ENCODE results near the gene PPFIA1.
A peak's percentile ranks its signal among the peaks of the same experiment; 100 is the strongest.

The PPFIA1 gene
- 43.0 to 139 (median 105) reads per million in 17 experiments for total RNA-seq

- DNase-seq: peak; percentile 97 to 100 (median 98)
These were observed at the start of gene PPFIA1 for GRCh38 chr11:70270104-70270876. Gene PPFIA1, plus strand, starts transcription at chr11:70270690. Its CDS starts 1,483 bp downstream, at chr11:70272173.

- no peak for DNase-seq
These were observed 49.6 kb upstream of the PPFIA1 start for GRCh38 chr11:70220920-70221319.

GRCh38 chr11:70225681-70226177 is 44.8 kb upstream of the PPFIA1 start:
- no peak for DNase-seq

GRCh38 chr11:70226183-70226582 is 44.3 kb upstream of the PPFIA1 start:
- no peak for DNase-seq

- peak in 2 of 4 experiments; percentile 16 to 49 for DNase-seq
These were observed 43.5 kb upstream of the PPFIA1 start for GRCh38 chr11:70226967-70227366.

GRCh38 chr11:70229737-70230136 is 40.8 kb upstream of the PPFIA1 start:
- DNase-seq: no peak

GRCh38 chr11:70230151-70230839 is 40.2 kb upstream of the PPFIA1 start:
- no peak for DNase-seq

GRCh38 chr11:70230840-70231710 is 39.4 kb upstream of the PPFIA1 start:
- DNase-seq: no peak

- DNase-seq: no peak
These were observed 37.5 kb upstream of the PPFIA1 start for GRCh38 chr11:70233034-70233433.

GRCh38 chr11:70233511-70233934 is 37.0 kb upstream of the PPFIA1 start:
- no peak for DNase-seq

- no peak for DNase-seq
These were observed 36.5 kb upstream of the PPFIA1 start for GRCh38 chr11:70233962-70234361.

- no peak for DNase-seq
These were observed 30.2 kb upstream of the PPFIA1 start for GRCh38 chr11:70240337-70240736.

GRCh38 chr11:70241709-70242108 is 28.8 kb upstream of the PPFIA1 start:
- no peak for DNase-seq

- DNase-seq: no peak
These were observed 27.6 kb upstream of the PPFIA1 start for GRCh38 chr11:70242885-70243284.

- no peak for DNase-seq
These were observed 26.4 kb upstream of the PPFIA1 start for GRCh38 chr11:70243912-70244652.

- DNase-seq: no peak
These were observed 25.8 kb upstream of the PPFIA1 start for GRCh38 chr11:70244698-70245097.

GRCh38 chr11:70246196-70246595 is 24.3 kb upstream of the PPFIA1 start:
- no peak for DNase-seq

- DNase-seq: peak in 2 of 4 experiments; percentile 4 to 10
These were observed 23.3 kb upstream of the PPFIA1 start for GRCh38 chr11:70247042-70247709.

GRCh38 chr11:70247710-70248072 is 22.8 kb upstream of the PPFIA1 start:
- DNase-seq: no peak

GRCh38 chr11:70250876-70251658 is 19.4 kb upstream of the PPFIA1 start:
- DNase-seq: no peak

Measured in suppressor macrophage (primary cell).